Ovary (tissue), 3 donors: Measurements from ENCODE around the gene KIAA1614.

Source experiments
- CTCF ChIP-seq, 3 donors: fragments of 450-650 bp in 2 of 3; fragments of 200-600 bp in 1 of 3; IDR thresholded peaks; one replicate each; pipeline versions ENCODE4 v1.5.1 to v1.8.0; 2016 to 2022; ENCODE audit warnings: antibody characterized with exemption in 3 of 3, mild to moderate bottlenecking in 1 of 3
- EP300 ChIP-seq: sonication (generic); formaldehyde crosslinking; IDR thresholded peaks from one replicate; pipeline ENCODE4 v1.6.1; 2017; ENCODE audit warnings: antibody characterized with exemption
- donor health status: DM: no; HTN: no; CAD: no.

GRCh38 chr1:180899262-180899661, 13.4 kb upstream of the KIAA1614 start:
- TF ChIP-seq CTCF (IDR thresholded peaks at IDR 0.05) (no peak), EP300 (no peak)
